ENCODE data around the gene BTRC.
"Not testable (repeated sequence)": the region's sequence is repeated elsewhere in the genome, so short reads cannot be mapped to it uniquely, and the experiment has no call there.

BTRC gene

DNA sequence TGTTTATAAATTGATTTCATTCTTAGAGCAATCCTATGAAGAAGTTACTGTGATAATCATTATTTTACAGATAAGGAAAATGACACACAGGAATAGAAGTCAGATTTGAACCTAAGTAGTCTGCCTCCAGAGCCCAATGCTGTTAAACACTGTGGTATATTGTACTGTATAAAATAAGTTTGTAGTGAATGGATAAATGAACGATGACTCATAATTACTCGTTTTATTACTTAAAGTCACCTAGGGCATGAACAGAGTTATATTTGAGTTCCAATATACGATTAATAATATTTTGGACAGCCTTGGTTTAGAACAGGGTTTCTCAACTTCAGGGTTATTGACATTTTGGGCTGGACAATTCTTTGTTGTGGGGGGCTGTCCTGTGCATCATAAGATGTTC is 7.8 kb upstream of the BTRC start:
- DNase-seq (ENCODE audit: low read depth): no peak

DNA sequence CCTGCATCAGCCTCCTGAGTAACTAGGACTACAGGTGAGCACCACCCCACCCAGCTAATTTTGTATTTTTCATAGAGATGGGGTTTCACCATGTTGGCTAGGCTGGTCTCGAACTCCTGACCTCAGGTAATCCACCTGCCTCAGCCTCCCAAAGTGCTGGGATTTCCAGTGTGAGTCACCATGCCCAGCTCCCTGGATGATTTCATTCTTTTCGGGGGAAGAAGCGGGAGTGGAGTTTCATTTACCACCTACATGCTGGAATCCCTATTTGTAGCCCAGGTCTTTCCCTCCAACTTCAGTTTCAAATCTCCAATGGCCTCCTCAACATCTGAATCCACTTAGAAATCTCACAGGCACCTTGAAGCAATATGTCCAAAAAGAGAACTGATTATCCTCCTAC is 2.9 kb upstream of the BTRC start:
- DNase-seq (ENCODE audit: low read depth): no peak

DNA sequence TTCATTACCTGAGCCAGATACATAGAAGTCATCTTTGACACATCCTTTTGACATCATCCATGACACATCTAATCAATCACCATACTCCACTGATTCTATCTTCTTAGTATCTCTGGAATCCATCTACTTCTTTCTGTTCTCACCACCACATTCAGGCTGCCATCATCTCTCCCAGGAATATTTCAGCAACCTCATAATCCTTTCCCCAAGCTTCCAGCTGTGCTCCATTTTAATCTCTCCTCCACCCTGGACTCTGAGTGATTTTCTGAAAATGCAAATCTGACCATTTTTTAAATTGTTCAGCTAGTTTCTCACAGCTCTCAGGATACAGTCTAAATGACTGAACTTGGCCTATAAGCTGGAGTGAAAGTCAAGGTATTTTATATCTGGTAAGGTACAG is 2.5 kb upstream of the BTRC start:
- no peak for DNase-seq (ENCODE audit: low read depth)

DNA sequence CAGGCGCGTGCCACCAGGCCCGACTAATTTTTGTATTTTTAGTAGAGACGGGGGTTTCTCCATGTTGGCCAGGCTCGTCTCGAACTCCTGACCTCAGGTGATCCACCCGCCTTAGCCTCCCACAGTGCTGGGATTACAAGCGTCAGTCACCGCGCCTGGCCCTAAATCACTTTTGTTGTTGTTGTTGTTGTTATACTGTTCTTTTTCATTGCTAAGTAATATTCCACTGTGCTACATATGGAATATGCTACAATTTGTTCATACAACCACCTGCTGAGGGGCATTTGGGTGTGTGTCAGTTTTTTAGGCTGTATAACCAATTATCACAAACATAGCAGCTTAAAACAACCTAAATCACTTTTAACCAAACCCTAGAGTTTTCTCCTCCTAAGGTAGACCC is 1.1 kb upstream of the BTRC start:
- DNase-seq (ENCODE audit: low read depth): not testable (repeated sequence)

DNA sequence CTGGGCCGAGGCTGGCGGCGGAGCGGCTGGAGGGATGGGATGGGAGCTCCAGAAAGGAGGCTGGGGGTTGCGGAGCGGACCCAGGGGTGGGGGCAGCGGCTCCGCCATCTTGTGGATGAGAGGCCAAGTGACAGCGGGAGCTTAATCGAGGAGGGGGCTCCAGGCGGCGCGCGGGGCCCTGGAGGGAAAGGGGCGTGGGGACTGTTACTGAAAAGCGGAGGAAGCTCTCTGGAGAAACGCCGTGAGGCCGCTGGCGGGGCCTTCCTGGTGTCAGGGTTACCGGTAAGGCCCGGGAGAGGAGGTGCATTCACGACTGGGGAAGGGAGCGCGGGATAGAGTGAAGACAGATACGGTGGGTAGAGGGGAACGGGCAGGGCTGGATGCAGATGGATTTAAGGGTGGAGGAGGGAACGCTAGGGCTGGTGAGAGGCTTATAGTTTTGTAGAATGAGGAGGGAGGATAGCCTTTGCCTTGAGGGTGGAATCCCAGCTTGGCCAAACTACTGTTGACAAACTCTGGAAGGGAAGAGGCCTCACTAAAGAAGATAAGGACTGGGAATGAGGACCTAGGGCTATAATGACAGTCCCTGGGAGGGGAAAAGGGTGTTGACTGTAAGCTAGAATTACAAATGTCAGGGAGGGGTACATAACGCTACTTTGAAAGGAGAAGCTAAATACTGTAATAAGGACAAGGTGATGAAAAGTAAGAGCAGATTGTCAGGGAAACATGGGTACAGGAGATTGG is 535 bp downstream of the BTRC start:
- peak; percentile 31 for DNase-seq (ENCODE audit: low read depth)

DNA sequence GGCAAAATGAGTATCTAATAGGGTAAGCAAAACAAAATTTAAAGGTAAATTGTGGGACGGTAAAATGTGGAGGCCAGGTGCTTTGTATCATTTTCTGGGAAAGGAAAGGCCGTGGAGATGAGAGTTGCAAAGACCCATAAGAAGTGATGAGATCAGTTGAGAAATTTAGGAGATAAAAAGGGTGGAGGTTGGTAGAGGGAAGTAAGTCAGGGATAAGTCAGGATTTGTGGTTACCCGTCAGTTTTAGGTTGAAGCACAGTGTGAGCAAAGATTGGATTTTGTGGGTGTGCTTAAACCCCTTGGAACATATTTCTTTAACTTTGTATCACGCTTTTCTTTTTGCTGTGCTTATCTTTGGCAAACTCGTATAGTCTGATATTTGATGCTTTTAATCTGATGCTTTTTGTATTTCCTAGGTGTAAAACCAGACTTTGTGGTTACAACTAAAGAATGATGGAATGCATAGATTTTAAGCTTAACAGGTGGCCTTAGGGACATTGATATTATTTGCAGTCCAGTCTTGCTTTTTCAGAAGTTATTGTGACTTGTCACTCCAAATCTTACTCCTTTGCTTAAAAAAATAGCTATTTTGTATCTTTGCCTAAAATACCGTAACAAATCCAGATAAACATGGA is 1.2 kb downstream of the BTRC start:
- no peak for DNase-seq (ENCODE audit: low read depth)

DNA sequence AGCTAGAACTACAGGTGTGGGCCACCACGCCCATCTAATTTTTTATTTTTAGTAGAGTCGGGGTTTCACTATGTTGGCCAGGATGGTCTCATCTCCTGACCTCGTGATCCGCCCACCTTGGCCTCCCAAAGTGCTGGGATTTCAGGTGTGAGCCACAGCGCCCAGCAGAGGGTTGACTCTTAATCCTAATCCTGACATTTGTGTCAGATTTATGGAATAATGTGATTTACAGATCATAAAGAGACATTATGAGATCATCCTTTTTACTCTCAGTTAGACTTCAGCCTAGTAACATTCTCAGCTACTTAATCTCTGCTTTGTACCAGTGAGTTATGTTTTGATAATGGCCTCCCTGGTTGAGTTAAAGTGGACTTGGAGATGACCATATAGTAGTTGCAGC is 2.2 kb downstream of the BTRC start:
- DNase-seq (ENCODE audit: low read depth): no peak

DNA sequence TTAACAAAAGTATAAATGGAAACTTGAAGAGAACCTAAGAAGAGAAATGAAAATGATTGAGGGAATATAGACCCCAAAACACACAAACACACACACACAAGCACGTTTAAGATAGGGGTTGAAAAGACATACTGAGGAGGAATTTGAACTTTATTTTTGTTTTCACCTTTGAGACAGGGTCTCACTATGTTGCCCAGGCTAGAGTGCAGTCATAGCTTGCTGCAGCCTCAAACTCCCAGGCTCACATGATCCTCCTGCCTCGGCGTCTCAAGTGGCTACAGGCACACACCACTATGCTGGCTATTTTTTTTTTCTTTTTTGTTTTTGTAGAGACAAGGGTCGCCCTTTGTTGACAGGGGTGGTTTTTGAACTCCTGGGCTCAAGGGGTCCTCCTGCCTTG is 4.0 kb downstream of the BTRC start:
- no peak for DNase-seq (ENCODE audit: low read depth)

DNA sequence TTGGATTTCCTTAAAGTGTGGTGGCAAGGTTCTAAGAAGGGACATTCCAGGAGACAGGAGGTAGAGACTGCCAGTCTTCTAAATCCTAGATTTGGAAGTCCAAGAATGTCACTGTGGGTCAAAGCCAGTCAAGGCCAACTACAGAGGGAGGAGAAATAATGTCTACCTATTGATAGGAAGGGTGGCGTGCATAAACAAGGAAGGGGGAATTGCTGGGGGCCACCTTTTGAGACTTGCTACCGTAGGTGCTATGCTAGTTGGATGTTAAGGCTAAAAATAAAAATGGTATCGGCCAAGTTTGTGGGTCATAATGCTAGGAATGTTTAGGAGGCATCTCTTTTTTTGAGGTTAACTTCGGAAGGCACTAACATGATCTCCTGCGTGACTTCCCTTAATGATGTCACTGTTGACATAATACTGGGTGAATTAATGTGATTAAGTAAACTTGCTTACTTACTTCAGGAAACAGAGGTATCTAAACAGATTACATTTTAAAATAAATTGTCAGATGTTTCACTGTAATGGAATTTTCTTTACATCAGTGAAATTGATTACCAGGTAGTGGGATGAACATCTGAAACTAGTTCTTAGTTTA is 4.8 kb downstream of the BTRC start:
- no peak for DNase-seq (ENCODE audit: low read depth)

DNA sequence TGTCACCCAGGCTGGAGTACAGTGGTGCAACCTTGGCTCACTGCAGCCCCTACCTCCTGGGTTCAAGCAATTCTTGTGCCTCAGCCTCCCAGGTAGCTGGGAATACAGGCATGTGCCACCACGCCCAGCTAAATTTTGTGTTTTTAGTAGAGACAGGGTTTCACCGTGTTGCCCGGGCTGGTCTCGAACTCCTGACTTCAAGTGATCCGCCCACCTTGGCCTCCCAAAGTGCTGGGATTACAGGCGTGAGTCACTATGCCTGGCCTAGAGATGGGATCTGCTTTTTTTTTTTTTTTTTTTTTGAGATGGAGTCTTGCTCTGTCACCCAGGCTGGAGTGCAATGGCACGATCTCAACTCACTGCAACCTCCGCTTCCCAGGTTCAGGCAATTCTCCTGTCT is 6.1 kb downstream of the BTRC start:
- not testable (repeated sequence) for DNase-seq (ENCODE audit: low read depth)

DNA sequence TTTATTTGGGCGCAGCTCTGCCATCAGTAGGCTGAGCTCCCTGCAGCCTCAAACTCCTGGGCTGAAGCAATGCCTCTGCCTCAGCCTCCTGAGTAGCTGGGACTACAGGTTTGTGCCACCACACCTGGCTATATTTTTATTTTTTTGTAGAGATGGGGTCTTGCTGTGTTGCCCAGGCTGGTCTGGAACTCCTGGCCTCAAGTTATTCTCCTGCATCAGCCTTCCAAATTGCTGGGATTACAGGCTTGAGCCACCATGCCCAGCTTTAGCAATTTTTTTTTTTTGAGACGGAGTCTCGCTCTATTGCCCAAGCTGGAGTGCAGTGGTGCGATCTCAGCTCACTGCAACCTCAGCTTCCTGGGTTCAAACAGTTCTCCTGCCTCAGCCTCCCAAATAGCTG is 6.9 kb downstream of the BTRC start:
- not testable (repeated sequence) for DNase-seq (ENCODE audit: low read depth)

DNA sequence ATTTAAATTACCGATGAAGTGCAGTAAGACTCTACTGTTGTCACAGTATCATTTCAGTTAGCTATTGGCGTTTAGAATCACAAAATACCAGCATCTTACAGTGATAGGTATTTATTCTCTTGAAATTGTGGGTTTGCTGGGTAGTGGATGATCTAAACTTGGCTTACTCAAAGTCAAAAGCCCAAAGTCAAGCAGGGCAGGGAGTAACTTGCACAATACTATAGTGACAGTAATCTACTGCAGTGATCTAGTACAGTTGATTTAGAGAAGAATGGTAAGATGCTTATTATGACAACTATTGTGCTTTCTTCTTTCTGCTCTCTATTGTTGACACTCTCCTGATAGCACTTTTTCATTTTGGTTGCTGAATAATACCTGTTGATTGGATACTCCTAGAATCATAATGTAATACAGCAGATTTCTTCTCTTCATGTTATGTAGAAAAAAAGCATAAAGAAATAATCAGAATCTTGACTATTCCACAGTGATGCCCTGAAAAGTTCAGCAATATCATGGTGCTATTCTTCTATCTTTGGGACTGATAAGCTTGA is 10.0 kb downstream of the BTRC start:
- no peak for DNase-seq (ENCODE audit: low read depth)

DNA sequence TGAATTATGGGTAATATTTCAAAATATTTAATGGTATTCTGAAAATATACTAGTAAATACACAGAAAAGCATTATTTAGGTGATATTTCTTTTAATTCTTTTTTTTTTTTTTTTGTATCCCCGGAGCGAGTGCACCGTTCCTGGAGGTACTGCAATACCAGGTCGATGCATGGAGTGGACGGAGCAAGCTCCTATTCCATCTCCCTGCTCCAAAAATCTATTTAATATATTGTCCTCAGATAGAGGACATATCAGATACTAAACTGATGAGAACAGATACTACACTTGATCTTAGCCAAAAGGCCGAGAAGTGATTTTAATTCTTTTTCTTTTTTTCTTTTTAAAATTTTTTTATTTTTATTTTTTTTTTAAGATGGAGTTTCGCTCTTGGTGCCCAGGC is 10.8 kb downstream of the BTRC start:
- no peak for DNase-seq (ENCODE audit: low read depth)

DNA sequence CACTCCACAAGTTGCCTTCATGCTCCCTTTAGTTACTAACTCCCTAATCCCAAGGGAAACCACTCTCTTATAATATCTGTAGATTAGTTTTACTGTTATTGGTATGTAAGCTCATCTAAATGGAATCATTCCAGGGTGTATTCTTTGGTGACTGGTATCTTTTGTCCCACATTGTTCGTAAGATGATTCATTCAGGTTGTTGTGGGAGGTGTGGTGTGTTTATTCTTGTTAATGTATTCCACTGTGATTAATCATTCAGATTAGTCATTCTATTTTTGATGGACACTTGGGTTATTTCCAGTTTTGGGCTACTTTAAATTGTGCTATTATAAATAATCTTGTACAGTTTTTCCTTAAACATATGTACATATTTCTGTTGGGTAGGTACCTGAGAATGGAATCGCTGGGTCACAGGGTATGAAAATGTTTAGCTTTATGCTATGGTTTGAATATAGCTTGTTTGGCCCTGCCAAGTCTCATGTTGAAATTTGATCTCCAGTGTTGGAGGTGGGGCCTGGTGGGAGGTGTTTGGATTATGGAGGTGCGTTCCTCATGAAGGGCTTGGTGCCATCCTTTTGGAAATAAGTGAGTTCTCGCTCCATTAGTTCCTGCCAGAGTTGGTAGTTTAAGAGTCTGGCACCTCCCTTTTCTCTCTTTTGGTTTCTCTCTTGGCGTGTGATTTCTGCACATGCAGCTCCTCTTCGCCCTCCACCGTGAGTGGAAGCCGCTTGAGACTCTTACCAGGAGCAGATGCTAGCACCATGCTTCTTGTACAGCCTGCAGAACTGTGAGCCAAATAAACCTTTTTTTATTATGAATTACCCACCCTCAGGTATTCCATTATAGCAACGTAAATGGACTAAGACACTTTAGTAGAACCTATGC is 13.8 kb downstream of the BTRC start:
- DNase-seq (ENCODE audit: low read depth): no peak

DNA sequence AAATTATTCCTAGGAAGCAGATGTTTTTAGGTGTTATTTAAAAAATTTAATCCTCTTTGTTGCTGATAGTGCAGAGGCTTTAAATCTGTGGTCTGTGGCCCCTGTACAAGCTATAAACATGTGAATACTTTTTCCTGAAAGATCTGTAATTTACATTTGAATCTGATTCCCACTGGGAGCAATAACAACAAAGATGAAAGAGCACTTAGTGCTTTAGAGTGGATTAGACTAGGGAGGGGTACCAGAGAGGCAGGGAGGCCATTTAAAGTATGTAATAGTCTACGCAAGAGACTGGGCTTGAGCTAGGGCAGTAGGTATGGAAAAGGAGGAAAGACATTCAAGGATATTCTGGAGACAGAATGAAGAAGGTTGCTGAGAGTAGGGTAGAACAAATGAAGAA is 19.1 kb downstream of the BTRC start:
- DNase-seq (ENCODE audit: low read depth): no peak

DNA sequence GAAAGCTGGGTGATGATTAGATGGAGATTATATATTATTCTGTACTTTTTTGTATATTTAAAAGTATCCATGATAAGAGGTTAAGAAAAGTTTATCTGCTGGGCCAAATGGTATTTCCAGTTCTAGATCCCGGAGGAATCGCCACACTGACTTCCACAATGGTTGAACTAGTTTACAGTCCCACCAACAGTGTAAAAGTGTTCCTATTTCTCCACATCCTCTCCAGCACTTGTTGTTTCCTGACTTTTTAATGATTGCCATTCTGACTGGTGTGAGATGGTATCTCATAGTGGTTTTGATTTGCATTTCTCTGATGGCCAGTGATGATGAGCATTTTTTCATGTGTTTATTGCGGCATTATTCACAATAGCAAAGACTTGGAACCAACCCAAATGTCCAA is 20.0 kb downstream of the BTRC start:
- not testable (repeated sequence) for DNase-seq (ENCODE audit: low read depth)

DNA sequence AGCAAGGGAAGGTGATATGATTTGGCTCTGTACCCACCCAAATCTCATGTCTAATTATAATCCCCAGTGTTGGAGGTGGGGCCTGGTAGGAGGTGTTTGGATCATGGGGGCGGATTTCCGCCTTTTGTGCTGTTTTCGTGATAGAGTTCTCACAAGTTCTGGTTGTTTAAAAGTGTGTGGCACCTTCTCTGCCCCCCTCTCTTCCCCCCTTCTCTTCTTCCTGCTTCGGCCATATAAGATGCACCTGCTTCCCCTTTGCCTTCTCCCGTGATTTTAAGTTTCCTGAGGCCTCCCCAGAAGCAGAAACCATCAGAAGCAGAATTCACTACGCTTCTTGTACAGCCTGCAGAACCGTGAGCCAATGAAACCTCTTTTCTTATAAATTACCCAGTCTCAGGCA is 21.1 kb downstream of the BTRC start:
- DNase-seq (ENCODE audit: low read depth): no peak

DNA sequence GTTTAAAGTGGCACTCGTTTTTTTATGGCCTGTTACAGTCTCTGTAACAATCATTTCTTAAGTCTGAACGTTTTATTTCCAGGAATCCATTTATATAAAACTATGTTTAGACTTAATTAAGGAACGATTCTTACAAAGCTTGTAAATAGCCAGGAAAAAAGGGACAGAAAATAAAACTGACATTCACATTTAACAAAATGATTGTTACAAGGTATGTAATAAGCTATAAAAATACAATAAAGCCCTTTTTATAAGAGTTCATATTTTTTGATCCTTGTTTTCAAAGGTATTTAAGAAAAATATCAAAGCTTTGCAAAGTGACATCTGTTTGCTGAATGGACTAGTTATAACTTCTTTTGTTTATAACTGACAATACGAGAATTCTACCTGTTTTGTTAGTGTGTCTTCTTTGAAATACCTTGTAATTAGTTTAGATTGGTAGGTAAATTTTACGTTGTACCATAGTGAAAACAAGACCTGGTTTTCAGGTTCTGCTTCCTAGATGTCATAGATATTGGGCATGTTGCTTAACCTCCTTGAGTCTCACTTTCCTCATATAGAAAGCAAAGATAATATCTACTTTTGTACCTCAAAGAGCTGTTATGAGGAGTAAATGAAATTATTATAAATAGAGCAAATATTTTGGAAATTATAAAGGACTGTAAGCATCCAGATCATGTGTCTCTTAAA is 25.8 kb downstream of the BTRC start:
- DNase-seq (ENCODE audit: low read depth): no peak

DNA sequence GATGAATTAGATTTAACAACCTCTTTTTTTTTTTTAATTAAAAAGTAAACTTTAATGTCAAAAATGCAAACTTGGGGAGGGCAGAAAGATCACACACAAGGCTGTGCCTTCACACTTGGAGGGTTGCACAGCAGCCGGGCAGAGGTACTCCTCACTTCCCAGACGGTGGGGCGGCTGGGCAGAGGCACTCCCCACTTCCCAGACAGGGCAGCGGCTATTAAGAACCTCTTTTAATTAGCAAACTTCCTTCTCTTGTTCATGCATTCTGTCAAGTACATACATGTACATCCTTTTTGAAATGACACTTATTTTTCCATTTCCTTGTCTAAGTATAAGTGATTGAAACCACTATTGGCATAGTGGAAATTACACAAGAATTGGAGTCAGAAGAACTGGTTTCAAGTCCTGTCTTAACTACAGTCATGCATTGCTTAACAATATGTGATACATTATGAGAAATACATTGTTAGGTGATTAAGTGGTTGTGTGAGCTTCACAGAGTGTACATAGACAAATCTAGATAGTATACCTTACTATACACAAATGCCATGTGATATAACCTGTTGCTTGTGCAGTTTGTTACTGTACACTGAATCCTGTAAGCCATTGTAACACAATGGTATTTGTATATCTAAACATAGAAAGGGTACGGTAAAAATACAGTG is 26.5 kb downstream of the BTRC start:
- DNase-seq (ENCODE audit: low read depth): no peak

DNA sequence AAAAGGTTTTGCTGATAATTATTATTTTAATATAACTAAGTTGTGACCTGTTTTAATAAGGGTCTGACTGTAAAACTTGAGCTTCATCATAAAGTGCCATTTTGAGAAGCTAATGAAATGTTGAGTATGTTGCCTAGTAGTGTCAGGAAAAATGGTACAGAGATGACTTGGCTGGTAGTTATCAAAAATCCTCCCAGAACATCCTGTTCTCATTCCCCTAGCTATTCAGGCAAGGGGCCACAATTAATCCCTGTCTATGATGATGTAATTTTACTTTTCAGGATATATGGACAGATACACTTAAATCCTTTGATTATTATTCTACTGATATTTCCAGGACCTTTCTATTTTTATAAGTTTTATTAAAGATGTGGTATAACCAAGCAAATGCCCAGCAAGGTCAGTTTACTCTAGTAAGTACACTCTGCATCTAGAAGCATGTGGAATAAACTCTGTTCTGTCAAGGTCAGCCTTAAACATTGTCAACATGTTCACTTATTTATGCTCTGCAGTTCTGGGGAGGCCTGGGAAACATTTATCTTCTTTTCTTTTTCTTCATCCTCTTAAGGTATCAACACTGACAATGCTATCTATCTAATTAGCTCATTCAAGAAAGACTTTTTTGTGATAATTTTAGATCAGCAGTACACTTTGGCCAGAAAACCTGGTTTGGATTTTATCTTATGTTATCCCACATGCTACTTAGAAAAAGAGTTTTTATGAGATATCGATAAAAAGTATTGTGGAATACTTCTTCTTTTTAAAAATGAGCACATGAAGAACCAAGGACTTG is 32.1 kb downstream of the BTRC start:
- no peak for DNase-seq (ENCODE audit: low read depth)
